Sigmoid colon (tissue), 7 donors: Measurements from ENCODE around the gene PLSCR3. TPM values are rescaled to one million over a fixed set of nuclear protein-coding genes. Genes with fewer than 3 reads are reported as not detected.

Experiments
- DNase-seq: peaks from one replicate; pipeline ENCODE4 v3.0.0-alpha.2; 2019
- H3K27ac ChIP-seq, 4 donors: fragments of 200-600 bp; sonication (generic); one replicate each; pipeline ENCODE4 v1.5.1; 2016 to 2019; ENCODE audit warnings: mild to moderate bottlenecking in 1 of 4
- H3K27me3 ChIP-seq, 3 donors: fragments of 200-600 bp; sonication (generic); one replicate each; pipeline ENCODE4 v1.5.1; 2019; ENCODE audit warnings: mild to moderate bottlenecking in 1 of 3
- H3K36me3 ChIP-seq, 4 donors: fragments of 200-600 bp; sonication (generic); one replicate each; pipeline ENCODE4 v1.5.1; 2016 to 2019
- H3K4me1 ChIP-seq, 4 donors: fragments of 200-600 bp; sonication (generic); one replicate each; pipeline ENCODE4 v1.5.1; 2017 to 2019
- H3K4me3 ChIP-seq, 4 donors: fragments of 200-600 bp; sonication (generic); one replicate each; pipeline ENCODE4 v1.5.1; 2017 to 2019; ENCODE audit warnings: mild to moderate bottlenecking in 2 of 4, moderate library complexity in 1 of 4
- H3K9me3 ChIP-seq, 4 donors: fragments of 200-600 bp in 3 of 4; sonication (generic) in 3 of 4; one replicate each; pipeline versions ENCODE4 v1.5.1 to v1.6.1; 2013 to 2019
- EP300 ChIP-seq, 4 donors: sonication (generic); formaldehyde crosslinking; IDR thresholded peaks; one replicate each; pipeline ENCODE4 v1.6.1; 2017; ENCODE audit warnings: antibody characterized with exemption in 4 of 4
- POLR2A ChIP-seq, 2 donors: fragments of 450-650 bp; IDR thresholded peaks; one replicate each; pipeline ENCODE4 v1.6.1; 2016; ENCODE audit warnings: antibody characterized with exemption in 2 of 2, mild to moderate bottlenecking in 2 of 2, moderate library complexity in 2 of 2
- POLR2AphosphoS5 ChIP-seq, 4 donors: sonication (generic); formaldehyde crosslinking; IDR thresholded peaks; one replicate each; pipeline ENCODE4 v1.6.1; 2017; ENCODE audit warnings: antibody characterized with exemption in 4 of 4
- WGBS, 2 donors: extraction: QIAGEN DNeasy Blood & Tissue Kit; methylation state at CpG; one replicate each; pipeline ENCODE4 v1.1.7; 2013; 5-methylcytosine and 5-hydroxymethylcytosine counted together
- intact Hi-C: fragments of 100-400 bp; cut with DNase I; formaldehyde crosslinking; loops from one replicate; pipeline ENCODE4 v1.15.1; 2023
- polyA plus RNA-seq, 3 donors: library from polyadenylated mRNA; stranded (reverse); fragments of 200-250 nt; gene quantifications; one replicate each; pipeline ENCODE4 v1.2.3, GENCODE V29; 2013
- total RNA-seq, 4 donors: library from RNA; depleted of rRNA; stranded (reverse); fragments of >200 nt; gene quantifications; one replicate each; pipeline ENCODE4 v1.1.0, GENCODE V29; 2016
- TF ChIP-seq, protein P1 (sequence below), 4 experiments: fragments of 450-650 bp in 3 of 4; fragments of 200-600 bp in 1 of 4; IDR thresholded peaks; one replicate each; pipeline ENCODE4 v1.5.1; 2016 to 2019; ENCODE audit warnings: antibody characterized with exemption in 4 of 4, mild to moderate bottlenecking in 3 of 4, moderate library complexity in 2 of 4
- donor health status: healthy with polysubstance abuse.
- donor health status: Bipolar disorder and iron deficiency.
- donor health status: healthy.

PLSCR3 gene
- total and polyA plus RNA-seq, 7 donors, result 10.4 to 27.2 (median 14.8) TPM

DNA sequence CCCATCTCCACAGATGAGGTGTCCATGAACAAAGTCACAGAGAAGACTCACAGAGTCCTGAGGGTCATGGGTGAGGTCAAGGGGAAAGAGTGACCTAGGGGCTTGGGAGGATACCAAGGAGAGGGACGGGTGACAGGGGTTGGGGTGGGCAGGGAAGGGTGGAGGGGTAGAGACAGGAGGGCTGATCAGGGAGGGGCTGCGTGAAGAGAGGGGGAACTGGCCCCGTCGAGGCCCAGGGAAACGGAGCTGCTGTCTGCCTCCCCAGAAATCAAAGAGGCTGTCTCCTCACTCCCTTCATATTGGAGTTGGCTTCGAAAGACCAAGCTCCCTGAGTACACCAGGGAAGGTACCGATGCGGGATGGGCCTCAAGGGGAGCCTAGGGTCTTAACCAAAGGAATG is 38.8 kb downstream of the PLSCR3 start:
- WGBS, 2 donors, result 82% methylated on average over 8 of the region's 8 CpGs
- intact Hi-C loops, result loop anchor here (2.0 kb wide), 1 partner anchor 205 kb away; the partner anchor contains the start of gene SENP3
- TF ChIP-seq, protein P1, sequence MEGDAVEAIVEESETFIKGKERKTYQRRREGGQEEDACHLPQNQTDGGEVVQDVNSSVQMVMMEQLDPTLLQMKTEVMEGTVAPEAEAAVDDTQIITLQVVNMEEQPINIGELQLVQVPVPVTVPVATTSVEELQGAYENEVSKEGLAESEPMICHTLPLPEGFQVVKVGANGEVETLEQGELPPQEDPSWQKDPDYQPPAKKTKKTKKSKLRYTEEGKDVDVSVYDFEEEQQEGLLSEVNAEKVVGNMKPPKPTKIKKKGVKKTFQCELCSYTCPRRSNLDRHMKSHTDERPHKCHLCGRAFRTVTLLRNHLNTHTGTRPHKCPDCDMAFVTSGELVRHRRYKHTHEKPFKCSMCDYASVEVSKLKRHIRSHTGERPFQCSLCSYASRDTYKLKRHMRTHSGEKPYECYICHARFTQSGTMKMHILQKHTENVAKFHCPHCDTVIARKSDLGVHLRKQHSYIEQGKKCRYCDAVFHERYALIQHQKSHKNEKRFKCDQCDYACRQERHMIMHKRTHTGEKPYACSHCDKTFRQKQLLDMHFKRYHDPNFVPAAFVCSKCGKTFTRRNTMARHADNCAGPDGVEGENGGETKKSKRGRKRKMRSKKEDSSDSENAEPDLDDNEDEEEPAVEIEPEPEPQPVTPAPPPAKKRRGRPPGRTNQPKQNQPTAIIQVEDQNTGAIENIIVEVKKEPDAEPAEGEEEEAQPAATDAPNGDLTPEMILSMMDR (IDR thresholded peaks at IDR 0.05), result no peak
- no peak for TF ChIP-seq POLR2AphosphoS5 (IDR thresholded peaks at IDR 0.05)
- TF ChIP-seq POLR2A (IDR thresholded peaks at IDR 0.05), result no peak
- no peak for TF ChIP-seq EP300 (IDR thresholded peaks at IDR 0.05)
- H3K4me3 ChIP-seq, result no peak overlapping the region
- no peaks in the 10 kb centered on the region for H3K27me3 ChIP-seq
- peaks cover 0 to 50% (median 38%) of the 10 kb centered on the region in 4 donors for H3K4me1 ChIP-seq
- H3K36me3 ChIP-seq, result no peaks in the 10 kb centered on the region
- no peaks in the 10 kb centered on the region for H3K9me3 ChIP-seq
- no peak for DNase-seq
- H3K27ac ChIP-seq, result peak overlapping the region; percentile 41 to 99 (median 51)

- peak; percentile 78 for DNase-seq
- WGBS, 2 donors, result 64 to 74% methylated on average over 10 of the region's 10 CpGs
- intact Hi-C loops, result loop anchor here (2.0 kb wide), 1 partner anchor 206 kb away; the partner anchor contains the start of gene SENP3
- no peaks in the 10 kb centered on the region for H3K27me3 ChIP-seq
- H3K4me3 ChIP-seq, result no peak within 1 kb of the TSS
- H3K27ac ChIP-seq, result peak within 1 kb of the TSS; percentile 41 to 99 (median 51)
- TF ChIP-seq POLR2AphosphoS5 (IDR thresholded peaks at IDR 0.05) (peak in 1 of 4 donors; percentile 14), EP300 (IDR thresholded peaks at IDR 0.05) (no peak)
- peaks cover 0 to 55% (median 41%) of the 10 kb centered on the region in 4 donors for H3K4me1 ChIP-seq
- H3K36me3 ChIP-seq, result no peaks in the 10 kb centered on the region
- no peaks in the 10 kb centered on the region for H3K9me3 ChIP-seq
Measured at GRCh38 chr17:7355053-7355452, 39.3 kb downstream of the PLSCR3 start, which contains the start of gene TMEM95. Gene TMEM95, plus strand, starts transcription at chr17:7355156. Its CDS starts 49 bp downstream, at chr17:7355205.

GRCh38 chr17:7354262-7354843 is 40.0 kb downstream of the PLSCR3 start:
- 59 to 73% methylated on average over 9 of the region's 9 CpGs for WGBS, 2 donors
- peak overlapping the region; percentile 16 to 99 (median 51) for H3K27ac ChIP-seq
- no peaks in the 10 kb centered on the region for H3K36me3 ChIP-seq
- no peaks in the 10 kb centered on the region for H3K9me3 ChIP-seq
- TF ChIP-seq, protein P1 (IDR thresholded peaks at IDR 0.05), result no peak
- TF ChIP-seq POLR2A (IDR thresholded peaks at IDR 0.05) (no peak), EP300 (IDR thresholded peaks at IDR 0.05) (no peak), POLR2AphosphoS5 (IDR thresholded peaks at IDR 0.05) (no peak)
- no peaks in the 10 kb centered on the region for H3K27me3 ChIP-seq
- H3K4me1 ChIP-seq, result peaks cover 0 to 62% (median 48%) of the 10 kb centered on the region in 4 donors
- H3K4me3 ChIP-seq, result no peak overlapping the region
- DNase-seq, result no peak
- intact Hi-C loops, result loop anchor here (2.0 kb wide), 1 partner anchor 206 kb away; the partner anchor contains the start of gene SENP3

GRCh38 chr17:7352910-7353635 is 41.3 kb downstream of the PLSCR3 start:
- H3K27ac ChIP-seq, result peak overlapping the region; percentile 93 to 100 (median 98)
- intact Hi-C loops, result loop anchor here (2.0 kb wide), 2 partner anchors 72 to 236 kb away; partner anchors contain the start of gene SLC2A4
- TF ChIP-seq POLR2A (IDR thresholded peaks at IDR 0.05) (no peak), POLR2AphosphoS5 (IDR thresholded peaks at IDR 0.05) (no peak), EP300 (IDR thresholded peaks at IDR 0.05) (no peak)
- TF ChIP-seq, protein P1 (IDR thresholded peaks at IDR 0.05), result no peak
- H3K9me3 ChIP-seq, result no peaks in the 10 kb centered on the region
- no peak for DNase-seq
- peaks cover 0 to 66% (median 50%) of the 10 kb centered on the region in 4 donors for H3K4me1 ChIP-seq
- WGBS, 2 donors, result 89 to 92% methylated on average over 37 of the region's 37 CpGs
- no peaks in the 10 kb centered on the region for H3K27me3 ChIP-seq
- peak overlapping the region in 3 of 4 donors; percentile 71 to 91 (median 90) for H3K4me3 ChIP-seq
- no peaks in the 10 kb centered on the region for H3K36me3 ChIP-seq

DNA sequence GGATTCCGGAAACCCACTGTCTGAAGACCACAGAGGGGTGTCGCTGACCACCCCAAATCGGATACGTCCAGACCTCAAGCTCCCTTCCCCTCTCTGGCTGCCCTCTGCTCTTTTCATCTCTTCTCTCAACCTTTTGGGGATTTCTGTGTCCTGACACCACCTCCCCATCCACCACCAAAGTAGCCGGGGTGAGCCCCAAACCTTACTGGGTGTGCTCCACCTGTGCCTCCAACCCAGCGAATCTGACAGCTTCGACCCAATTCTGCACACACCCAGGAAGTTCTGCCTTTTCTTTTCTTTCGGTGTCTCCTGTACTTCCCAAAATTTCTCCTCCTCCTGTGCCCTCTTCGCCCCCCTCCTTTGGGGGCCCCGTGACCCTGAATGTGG is 41.8 kb downstream of the PLSCR3 start:
- Histone ChIP-seq H3K4me1 (peaks cover 0 to 66% (median 50%) of the 10 kb centered on the region in 4 donors), H3K4me3 (peak overlapping the region; percentile 71 to 91 (median 86)), H3K36me3 (no peaks in the 10 kb centered on the region), H3K27ac (peak overlapping the region; percentile 93 to 100 (median 98)), H3K9me3 (no peaks in the 10 kb centered on the region), H3K27me3 (no peaks in the 10 kb centered on the region)
- no peak for TF ChIP-seq EP300 (IDR thresholded peaks at IDR 0.05)
- TF ChIP-seq, protein P1 (IDR thresholded peaks at IDR 0.05), result peak; percentile 48 to 80 (median 70)
- WGBS, 2 donors, result 19 to 32% methylated on average over 10 of the region's 10 CpGs
- intact Hi-C loops, result loop anchor here (2.0 kb wide), 2 partner anchors 72 to 236 kb away; partner anchors contain the start of gene SLC2A4
- no peak for DNase-seq
